Stomach (tissue), 4 donors: Measurements from ENCODE around the gene RSPH3.

Experiments used
- EP300 ChIP-seq: sonication (generic); formaldehyde crosslinking; IDR thresholded peaks from one replicate; pipeline ENCODE4 v1.6.1; 2017; ENCODE audit warnings: antibody characterized with exemption
- POLR2A ChIP-seq, 4 donors: fragments of 450-650 bp; IDR thresholded peaks; one replicate each; pipeline ENCODE4 v1.6.1; 2016; ENCODE audit warnings: antibody characterized with exemption in 4 of 4, control low read depth in 2 of 4, mild to moderate bottlenecking in 1 of 4, moderate library complexity in 1 of 4
- TF ChIP-seq, protein P1 (sequence below), 7 experiments: fragments of 450-650 bp in 4 of 7; fragments of 200-600 bp in 3 of 7; sonication (generic) in 3 of 7; IDR thresholded peaks; one replicate each; pipeline ENCODE4 v1.5.1; 2016 to 2019; ENCODE audit warnings: antibody characterized with exemption in 7 of 7, control low read depth in 2 of 7, mild to moderate bottlenecking in 1 of 7

DNA sequence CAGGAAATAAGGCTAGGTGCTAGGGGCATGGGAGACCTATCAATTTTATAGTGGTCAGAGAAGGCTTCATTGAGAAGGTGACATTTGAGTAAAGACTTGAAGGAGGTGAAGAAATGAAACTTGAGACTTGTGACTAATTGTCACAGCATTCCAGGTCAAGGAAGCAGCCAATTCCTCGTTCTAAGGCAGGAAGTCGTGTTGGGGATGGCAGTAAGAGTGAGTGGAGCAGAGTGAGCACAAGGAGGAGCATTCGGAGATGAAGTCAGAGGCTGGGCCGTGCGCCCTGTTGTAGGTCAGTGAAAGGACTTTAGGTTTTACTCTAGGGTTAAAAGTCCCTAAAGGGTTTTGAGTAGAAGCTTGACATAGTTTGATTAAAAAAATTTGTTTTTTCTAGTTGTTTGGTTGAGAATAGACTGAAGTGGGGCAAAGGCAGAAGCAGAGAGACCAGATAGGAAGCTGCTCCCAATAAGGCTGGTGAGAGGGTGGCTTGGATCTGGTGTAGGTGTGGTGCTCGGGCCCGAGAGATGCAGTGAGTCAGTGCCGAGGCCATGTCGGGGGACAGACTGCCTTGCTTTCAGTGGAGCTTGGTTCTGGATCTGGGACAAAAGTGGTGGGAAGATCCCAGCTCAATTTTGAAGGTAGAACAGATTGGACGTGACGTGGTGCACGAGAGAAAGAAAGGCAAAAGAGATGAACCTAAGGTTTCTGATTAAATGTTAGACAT lies 2.6 kb upstream of the RSPH3 start:
- TF ChIP-seq POLR2A (IDR thresholded peaks at IDR 0.05) (no peak), EP300 (no peak)
- TF ChIP-seq, protein P1, sequence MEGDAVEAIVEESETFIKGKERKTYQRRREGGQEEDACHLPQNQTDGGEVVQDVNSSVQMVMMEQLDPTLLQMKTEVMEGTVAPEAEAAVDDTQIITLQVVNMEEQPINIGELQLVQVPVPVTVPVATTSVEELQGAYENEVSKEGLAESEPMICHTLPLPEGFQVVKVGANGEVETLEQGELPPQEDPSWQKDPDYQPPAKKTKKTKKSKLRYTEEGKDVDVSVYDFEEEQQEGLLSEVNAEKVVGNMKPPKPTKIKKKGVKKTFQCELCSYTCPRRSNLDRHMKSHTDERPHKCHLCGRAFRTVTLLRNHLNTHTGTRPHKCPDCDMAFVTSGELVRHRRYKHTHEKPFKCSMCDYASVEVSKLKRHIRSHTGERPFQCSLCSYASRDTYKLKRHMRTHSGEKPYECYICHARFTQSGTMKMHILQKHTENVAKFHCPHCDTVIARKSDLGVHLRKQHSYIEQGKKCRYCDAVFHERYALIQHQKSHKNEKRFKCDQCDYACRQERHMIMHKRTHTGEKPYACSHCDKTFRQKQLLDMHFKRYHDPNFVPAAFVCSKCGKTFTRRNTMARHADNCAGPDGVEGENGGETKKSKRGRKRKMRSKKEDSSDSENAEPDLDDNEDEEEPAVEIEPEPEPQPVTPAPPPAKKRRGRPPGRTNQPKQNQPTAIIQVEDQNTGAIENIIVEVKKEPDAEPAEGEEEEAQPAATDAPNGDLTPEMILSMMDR (IDR thresholded peaks at IDR 0.05), result no peak
